Urinary bladder (tissue), 4 donors: ENCODE measurements around the gene PTPRF. TPM values are rescaled to one million over a fixed set of nuclear protein-coding genes. Genes with fewer than 3 reads are reported as not detected.

Source experiments
- DNase-seq: peaks from one replicate; pipeline ENCODE4 v3.0.0-alpha.2; 2015; ENCODE audit errors: extremely low spot score
- H3K27ac ChIP-seq: one replicate; pipeline ENCODE4 v1.5.1; 2013; ENCODE audit warnings: low read depth, mild to moderate bottlenecking, moderate library complexity
- H3K36me3 ChIP-seq: one replicate; pipeline ENCODE4 v1.6.1; 2013; ENCODE audit warnings: mild to moderate bottlenecking, moderate library complexity; ENCODE audit not compliant: insufficient read depth
- H3K4me1 ChIP-seq: one replicate; pipeline ENCODE4 v1.6.1; 2013; ENCODE audit warnings: mild to moderate bottlenecking, moderate library complexity; ENCODE audit not compliant: insufficient read depth
- H3K4me3 ChIP-seq: one replicate; pipeline ENCODE4 v1.5.1; 2013; ENCODE audit warnings: low read depth, low read length
- WGBS: extraction: QIAGEN DNeasy Blood & Tissue Kit; methylation state at CpG from one replicate; pipeline ENCODE4 v1.1.7; 2013; 5-methylcytosine and 5-hydroxymethylcytosine counted together
- polyA plus RNA-seq: library from polyadenylated mRNA; stranded (reverse); fragments of 200-250 nt; gene quantifications from one replicate; pipeline ENCODE4 v1.2.3, GENCODE V29; 2013
- total RNA-seq: library from RNA; depleted of rRNA; stranded (reverse); fragments of >200 nt; gene quantifications from one replicate; pipeline ENCODE4 v1.2.3, GENCODE V29; 2014
- donor health status: healthy with polysubstance abuse.
- donor health status: healthy.

PTPRF gene
- total and polyA plus RNA-seq, 2 donors = 48.7 to 66.3 TPM

DNA sequence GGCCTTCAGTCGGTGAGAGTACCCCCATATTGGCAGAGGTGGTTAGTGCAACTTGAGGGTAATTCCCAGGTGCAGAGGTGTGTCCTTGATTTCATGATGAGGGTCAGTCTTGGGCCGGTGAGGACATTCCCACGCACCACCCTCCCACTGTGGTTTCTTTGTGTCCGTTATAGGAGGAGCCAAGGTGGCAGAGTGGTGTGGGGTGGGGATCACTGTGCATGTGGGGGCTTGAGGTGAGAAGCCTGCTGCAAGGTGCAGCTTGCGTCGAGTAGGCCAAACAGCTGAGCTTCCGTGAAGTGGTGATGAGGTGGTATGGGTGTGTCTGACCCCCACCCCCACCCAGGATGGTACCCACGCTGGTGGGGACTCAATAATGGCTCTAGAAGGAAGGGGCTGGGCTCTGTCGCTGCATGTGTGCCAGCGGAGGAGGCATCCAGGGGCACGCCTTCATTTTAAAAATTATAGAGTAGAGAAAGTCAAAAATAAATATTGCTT, 6.2 kb downstream of the PTPRF start:
- H3K4me1 ChIP-seq = no peaks in the 10 kb centered on the region
- peak overlapping the region; percentile 46 for H3K27ac ChIP-seq
- no peak for DNase-seq
- WGBS = 74% methylated on average over 11 of the region's 11 CpGs
- no peak overlapping the region for H3K4me3 ChIP-seq
- no peaks in the 10 kb centered on the region for H3K36me3 ChIP-seq

DNA sequence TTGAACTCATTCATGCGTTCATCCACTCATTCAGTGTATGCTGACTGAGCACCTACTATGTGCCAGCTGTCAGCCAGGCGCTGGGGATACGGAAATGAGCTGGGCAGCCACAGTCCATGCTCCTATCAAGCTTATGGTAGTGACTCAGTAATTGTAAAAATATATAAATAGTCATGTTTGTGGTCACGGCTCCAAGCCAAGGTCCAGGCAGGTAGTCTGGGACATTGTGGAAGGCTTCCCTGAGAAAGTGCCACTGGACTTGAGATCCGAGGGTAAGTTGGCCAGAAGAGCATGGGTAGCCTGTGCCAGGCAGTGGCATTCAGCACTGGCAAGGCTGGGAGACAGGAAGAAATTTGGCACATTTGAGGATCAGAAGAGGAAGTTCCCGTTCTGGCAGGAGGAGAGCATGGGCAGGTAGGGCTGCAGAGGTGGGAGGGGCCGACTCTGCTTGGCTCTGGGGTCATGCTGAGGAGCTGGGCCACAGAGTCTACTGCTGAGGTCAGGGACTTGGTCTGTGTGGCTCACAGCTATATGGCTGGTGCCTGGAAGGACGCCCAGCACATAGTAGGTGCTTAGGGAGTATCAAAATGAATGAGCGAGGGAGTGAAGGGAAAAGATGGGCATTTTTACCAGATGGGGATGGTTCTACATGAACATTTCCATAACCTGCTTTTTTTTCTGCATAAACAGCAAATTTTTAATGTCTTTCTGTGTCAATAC, 6.9 kb downstream of the PTPRF start:
- H3K4me1 ChIP-seq = no peaks in the 10 kb centered on the region
- no peak overlapping the region for H3K27ac ChIP-seq
- H3K36me3 ChIP-seq = no peaks in the 10 kb centered on the region
- WGBS = 84% methylated on average over 9 of the region's 9 CpGs
- H3K4me3 ChIP-seq = no peak overlapping the region
- no peak for DNase-seq

DNA sequence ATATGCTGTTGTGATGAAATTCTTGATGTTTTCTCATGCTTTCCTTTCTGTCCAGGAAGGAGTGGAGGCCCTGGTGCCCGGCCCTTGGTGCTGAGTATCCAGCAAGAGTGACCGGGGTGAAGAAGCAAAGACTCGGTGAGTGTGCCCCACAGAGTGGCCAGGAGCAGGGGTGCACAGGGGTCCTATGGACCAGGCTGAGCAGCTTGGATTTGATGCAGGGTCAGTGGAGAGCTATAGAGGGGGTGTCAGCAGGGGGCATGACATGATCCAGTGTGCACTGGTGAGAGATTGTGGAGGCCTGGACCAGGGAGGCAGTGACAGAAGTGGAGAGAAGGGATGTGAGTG, 7.4 kb downstream of the PTPRF start:
- no peaks in the 10 kb centered on the region for H3K4me1 ChIP-seq

DNA sequence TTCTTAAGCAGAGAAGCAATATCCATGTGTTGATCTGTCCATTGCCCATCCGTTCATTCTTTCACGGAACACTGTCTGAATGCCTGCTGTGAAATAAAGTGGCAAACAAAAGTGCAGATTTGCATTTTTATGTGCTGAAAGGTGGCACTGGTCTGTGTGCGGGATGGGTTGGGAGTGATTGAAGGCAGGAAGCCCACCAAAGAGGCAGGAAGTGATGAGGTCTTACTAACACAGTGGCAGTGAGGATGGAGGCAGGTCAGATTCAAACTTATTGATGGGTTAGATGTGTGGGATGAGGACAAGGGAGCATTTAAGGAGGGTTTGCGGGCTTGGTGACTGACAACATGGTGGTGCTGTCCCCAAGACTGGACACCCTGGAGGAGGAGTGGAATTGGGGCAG, 8.3 kb downstream of the PTPRF start:
- Histone ChIP-seq H3K36me3 (no peaks in the 10 kb centered on the region), H3K4me3 (no peak overlapping the region), H3K27ac (no peak overlapping the region), H3K4me1 (no peaks in the 10 kb centered on the region)
- no peak for DNase-seq
- WGBS = 96% methylated on average over 4 of the region's 4 CpGs

More for the DNA sequence above, 7.4 kb downstream of the PTPRF start:
- H3K36me3 ChIP-seq = no peaks in the 10 kb centered on the region
- no peak for DNase-seq
- WGBS = 98% methylated on average over 3 of the region's 3 CpGs
- H3K27ac ChIP-seq = no peak overlapping the region
- H3K4me3 ChIP-seq = no peak overlapping the region

DNA sequence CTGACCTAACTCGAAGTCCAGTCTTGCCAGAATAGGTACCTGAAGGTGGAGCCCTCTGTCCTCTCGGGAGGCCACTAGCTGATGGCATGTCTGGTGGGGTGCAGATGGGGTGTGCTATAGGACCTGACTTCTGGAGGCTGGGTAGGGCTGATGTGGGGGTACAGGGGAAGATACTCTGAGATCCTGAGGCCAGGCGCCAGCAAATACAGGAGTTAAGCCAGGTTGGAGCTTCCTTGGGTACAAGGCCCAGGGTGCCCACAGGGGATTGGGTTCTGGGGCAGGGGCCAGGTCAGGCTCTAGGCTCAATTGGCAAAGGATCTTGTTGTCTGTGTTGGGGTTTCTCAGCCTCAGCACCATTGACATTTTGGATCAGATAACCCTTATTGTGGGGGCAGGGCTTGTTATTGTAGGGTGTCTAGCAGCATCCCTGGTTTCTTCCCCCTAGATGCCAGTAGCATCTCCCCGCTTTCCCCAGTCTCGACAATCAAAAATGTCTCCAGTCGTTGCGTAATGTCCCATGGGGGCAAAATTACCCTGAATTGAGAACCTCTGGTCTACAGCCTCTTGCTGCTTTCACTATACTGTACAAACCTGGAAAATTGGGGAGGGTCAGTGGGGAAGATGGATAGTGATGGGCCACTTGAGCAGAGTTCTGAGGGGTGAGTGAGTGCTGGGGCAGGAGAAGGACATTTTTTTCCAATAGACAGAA, 9.2 kb downstream of the PTPRF start:
- H3K4me1 ChIP-seq = no peaks in the 10 kb centered on the region
- no peaks in the 10 kb centered on the region for H3K36me3 ChIP-seq
- DNase-seq = no peak
- H3K4me3 ChIP-seq = no peak overlapping the region
- H3K27ac ChIP-seq = no peak overlapping the region
- 92% methylated on average over 7 of the region's 7 CpGs for WGBS

DNA sequence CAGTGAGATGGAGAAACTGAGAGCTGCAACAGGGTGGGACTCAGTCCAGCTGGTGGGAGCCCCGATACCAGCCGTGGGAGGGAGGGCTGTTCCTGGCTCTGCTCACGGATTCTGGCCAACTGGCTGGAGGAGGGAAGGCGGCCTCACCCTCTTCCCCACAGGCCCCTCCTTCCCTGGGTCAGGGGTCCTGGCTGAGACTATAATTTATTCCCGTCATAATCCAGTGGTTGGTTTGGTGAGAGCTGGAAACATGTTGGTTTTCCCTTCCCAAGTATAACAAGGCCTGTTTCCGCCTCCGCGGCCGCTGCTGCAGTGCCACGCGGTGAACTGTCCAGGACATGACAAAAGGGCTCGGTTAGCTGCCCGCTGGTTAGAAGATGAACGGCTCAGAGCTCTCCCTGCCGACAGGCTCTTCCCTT, 10.0 kb downstream of the PTPRF start:
- DNase-seq = no peak
- no peak overlapping the region for H3K27ac ChIP-seq
- no peaks in the 10 kb centered on the region for H3K4me1 ChIP-seq
- WGBS = 41% methylated on average over 15 of the region's 15 CpGs
- H3K36me3 ChIP-seq = no peaks in the 10 kb centered on the region
- no peak overlapping the region for H3K4me3 ChIP-seq

DNA sequence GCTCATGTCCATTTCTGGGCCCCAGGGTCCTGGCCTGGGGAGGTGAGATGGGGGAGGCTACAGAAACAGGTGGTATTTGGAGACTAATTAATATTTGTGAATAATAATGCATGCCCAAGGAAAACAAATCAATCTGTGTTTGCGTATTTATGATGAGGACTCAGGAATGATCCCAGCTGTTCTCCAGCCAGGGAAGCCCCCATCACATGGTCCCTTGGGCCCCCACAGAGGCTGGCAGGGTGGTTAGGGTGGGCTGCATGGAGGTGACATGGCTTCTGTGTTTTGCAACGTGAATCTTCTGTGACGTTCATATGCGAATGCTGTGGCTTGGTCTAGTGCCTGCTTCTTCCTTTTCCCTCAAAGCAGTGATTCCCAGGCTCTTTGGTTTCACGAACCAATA, 10.5 kb downstream of the PTPRF start:
- no peak overlapping the region for H3K4me3 ChIP-seq
- H3K27ac ChIP-seq = no peak overlapping the region
- H3K4me1 ChIP-seq = no peaks in the 10 kb centered on the region
- no peaks in the 10 kb centered on the region for H3K36me3 ChIP-seq
- no peak for DNase-seq
- WGBS = 76% methylated on average over 5 of the region's 5 CpGs

DNA sequence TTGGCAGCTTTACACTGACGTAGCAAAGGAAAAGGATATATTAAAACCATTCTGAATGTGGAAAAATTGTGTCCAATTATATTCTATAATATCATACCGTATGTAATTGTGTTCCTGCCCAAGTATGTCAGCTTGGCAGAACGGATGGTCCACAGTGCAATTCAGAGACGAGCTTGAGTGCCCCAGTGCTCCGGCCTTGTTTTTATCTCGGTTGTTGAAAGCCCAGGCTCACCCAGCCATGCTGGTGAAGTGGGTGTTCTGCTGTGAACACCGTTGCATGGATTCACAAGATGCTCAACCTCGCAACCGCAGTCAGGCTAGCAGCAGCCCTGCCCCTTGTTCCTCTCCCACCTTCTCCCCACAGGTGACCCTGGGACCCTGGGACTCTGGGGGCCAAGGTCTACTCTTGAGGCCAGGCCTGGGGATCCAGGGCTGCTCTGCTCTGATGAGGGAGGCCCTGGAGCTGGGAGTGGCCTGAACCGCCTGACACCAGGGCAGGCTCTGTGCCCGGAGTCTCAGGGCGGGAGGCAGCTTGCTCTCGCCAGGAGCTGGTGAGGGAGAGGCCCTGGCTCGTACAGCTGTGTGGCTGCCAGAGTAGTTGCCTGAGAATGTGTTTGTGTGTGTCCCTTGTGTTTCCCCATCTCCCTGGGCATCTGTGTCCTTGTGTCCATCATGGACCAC, 11.2 kb downstream of the PTPRF start:
- Histone ChIP-seq H3K27ac (peak overlapping the region; percentile 24), H3K36me3 (no peaks in the 10 kb centered on the region), H3K4me1 (no peaks in the 10 kb centered on the region), H3K4me3 (no peak overlapping the region)
- DNase-seq = no peak
- 55% methylated on average over 14 of the region's 14 CpGs for WGBS

DNA sequence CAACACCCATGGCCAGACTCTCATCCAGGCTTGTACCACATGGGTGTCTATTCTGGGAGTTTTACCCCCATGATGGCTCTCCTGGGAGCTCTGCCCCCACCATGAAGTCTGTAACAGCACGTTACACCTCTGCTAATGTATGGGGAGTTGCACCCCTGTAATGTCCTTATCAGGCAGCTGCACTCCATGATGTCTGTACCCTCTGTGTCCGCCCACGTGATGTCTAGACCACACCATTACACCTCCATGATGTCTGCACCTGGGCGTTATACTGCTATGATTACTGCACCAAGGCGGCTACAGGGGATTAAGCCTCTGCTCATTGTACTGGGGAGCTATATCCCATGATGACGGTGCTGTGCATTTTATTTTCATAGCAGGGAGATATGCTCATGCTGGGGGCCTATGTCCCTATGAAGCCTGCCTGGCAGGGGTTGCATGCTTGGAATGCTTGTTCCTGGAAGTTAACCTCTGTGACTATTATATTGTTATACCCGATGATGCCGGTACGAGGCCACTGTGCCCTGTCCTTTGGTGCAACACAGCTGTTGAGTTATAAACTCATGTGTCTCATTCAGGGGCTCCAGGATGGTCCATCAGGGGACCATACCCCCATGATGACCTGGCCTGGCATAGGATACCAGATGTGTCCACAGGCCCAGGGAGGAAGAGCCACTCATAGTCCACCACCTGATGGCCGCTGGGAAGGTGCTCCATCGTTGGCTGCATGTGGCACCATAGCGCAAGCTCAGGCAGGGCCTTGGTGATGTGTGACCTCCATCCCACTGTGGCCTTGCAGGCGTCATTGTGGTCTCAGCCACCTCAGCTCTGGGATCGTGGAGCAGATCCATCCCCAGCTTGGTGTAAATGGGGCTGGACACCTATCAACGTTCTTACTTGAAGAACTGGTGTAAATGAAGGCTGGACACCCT, 12.1 kb downstream of the PTPRF start:
- no peak overlapping the region for H3K4me3 ChIP-seq
- no peaks in the 10 kb centered on the region for H3K4me1 ChIP-seq
- H3K36me3 ChIP-seq = no peaks in the 10 kb centered on the region
- no peak overlapping the region for H3K27ac ChIP-seq
- 85% methylated on average over 15 of the region's 15 CpGs for WGBS
- no peak for DNase-seq

DNA sequence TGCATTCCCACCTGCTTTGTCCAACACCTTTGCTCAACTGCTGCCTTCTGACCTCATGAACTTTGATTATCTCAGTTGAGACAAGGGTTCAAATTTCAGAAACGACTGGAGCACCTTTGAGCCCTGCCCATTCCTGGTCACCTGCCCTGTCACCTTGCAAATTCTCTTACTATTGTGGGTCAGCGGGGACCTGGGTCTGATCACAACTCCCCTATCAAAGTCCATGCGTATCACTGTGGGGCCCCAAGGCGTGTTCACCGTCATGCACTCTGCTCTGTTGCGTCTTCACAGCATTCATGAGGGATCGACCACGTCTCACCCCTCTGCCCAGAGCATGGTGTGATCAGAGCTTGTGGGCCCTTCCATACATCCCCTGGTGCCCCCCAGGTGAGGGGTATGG, 12.9 kb downstream of the PTPRF start:
- H3K4me1 ChIP-seq = no peaks in the 10 kb centered on the region
- no peak overlapping the region for H3K27ac ChIP-seq
- no peak for DNase-seq
- no peak overlapping the region for H3K4me3 ChIP-seq
- WGBS = 93% methylated on average over 8 of the region's 8 CpGs
- no peaks in the 10 kb centered on the region for H3K36me3 ChIP-seq

DNA sequence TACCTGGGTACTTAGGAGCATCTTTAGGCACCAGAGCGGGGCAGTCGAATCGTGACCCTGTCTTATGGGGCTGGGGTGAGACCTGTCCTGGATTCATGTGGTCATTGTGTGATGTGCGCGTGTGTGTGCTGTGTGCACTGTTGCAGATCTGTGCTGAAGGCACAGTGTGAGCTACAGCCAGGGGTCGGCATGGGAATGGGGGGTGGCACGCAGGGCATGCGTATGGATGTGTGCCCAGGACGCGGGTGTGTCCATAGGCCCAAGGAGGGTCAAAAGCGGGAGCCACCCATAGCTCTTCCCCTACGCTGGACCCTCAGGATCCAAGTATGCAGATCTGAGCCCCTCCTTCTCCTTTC, 14.6 kb downstream of the PTPRF start:
- H3K4me3 ChIP-seq = no peak overlapping the region
- H3K36me3 ChIP-seq = no peaks in the 10 kb centered on the region
- no peak overlapping the region for H3K27ac ChIP-seq
- whole genome bisulfite sequencing = 82% methylated on average over 12 of the region's 12 CpGs
- H3K4me1 ChIP-seq = no peaks in the 10 kb centered on the region
- DNase-seq = no peak

DNA sequence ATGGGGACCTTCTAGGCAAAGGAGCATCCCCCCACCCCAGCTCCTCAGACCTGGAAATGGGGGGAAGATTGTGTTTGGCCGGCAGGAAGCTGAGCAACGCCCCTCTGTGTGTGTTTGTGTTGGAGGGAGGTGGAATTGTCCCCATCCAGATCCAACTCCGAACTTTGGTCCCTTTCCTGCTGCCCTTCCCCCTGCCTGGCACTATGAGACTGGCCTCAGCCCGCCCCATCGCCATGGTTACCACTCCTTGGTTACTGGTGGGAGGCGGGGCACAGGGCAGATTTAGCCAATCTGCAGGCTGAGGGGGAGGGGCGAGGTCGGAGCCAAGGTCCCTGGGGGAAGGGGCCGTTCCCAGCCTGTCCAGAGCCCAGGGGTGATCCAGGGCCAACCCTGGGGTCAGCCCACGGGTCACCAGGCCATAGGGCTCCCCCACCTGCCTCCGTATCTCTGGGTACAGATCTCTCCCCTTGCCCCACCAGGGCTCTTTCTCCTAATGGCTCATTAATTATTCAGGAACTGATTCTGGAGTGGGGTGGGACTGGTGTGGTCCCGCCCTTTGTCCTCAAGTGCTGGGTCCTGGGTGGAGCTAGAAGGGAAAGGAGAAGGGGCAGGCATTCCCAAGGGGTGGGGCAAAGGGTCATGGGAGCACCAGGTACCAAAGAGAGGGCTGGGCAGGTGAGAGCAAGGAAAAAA, 15.2 kb downstream of the PTPRF start:
- 47% methylated on average over 12 of the region's 12 CpGs for WGBS
- no peak for DNase-seq
- Histone ChIP-seq H3K4me1 (no peaks in the 10 kb centered on the region), H3K36me3 (no peaks in the 10 kb centered on the region), H3K4me3 (no peak overlapping the region), H3K27ac (no peak overlapping the region)
